ENCODE results near the gene DNAJC25. TPM values are rescaled to one million over a fixed set of nuclear protein-coding genes. Genes with fewer than 3 reads are reported as not detected.

DNAJC25 gene
- total and polyA plus RNA-seq, 2 of the 13 experiments (the other 11 are each of a cell fraction or from before 2014, with no cell fraction given), result 5.7 to 10.2 TPM

DNA sequence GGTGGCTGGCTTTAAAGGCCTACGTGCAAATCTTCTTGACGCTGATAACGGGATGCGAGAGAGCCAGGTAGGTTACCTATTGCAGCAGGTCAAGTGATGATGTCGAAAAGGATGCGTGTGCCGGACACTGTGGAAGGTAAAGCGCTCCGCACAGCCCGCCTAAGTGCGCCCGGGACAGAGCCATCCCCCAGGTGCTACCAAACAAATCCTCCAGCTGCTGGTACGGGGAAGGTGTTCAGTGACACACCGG, 245 bp upstream of the DNAJC25 start (continued):
- TF ChIP-seq, protein P1, sequence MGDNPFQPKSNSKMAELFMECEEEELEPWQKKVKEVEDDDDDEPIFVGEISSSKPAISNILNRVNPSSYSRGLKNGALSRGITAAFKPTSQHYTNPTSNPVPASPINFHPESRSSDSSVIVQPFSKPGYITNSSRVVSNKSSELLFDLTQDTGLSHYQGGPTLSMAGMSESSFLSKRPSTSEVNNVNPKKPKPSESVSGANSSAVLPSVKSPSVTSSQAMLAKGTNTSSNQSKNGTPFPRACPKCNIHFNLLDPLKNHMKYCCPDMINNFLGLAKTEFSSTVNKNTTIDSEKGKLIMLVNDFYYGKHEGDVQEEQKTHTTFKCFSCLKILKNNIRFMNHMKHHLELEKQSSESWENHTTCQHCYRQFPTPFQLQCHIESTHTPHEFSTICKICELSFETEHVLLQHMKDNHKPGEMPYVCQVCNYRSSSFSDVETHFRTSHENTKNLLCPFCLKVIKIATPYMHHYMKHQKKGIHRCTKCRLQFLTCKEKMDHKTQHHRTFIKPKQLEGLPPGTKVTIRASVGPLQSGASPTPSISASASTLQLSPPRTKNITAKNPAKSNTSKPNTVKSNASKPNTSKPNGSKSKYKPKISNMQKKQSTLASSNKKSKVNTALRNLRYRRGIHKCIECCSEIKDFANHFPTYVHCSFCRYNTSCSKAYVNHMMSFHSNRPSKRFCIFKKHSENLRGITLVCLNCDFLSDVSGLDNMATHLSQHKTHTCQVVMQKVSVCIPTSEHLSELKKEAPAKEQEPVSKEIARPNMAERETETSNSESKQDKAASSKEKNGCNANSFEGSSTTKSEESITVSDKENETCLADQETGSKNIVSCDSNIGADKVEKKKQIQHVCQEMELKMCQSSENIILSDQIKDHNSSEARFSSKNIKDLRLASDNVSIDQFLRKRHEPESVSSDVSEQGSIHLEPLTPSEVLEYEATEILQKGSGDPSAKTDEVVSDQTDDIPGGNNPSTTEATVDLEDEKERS (CRISPR knock-in tag; IDR thresholded peaks at IDR 0.05), result no peak; the same call in 1 of the 2 replicates
- peak; percentile 74; the same call in 1 of the 2 replicates for TF ChIP-seq TBX2 (CRISPR knock-in tag; IDR thresholded peaks at IDR 0.05; ENCODE audit: borderline replicate concordance)
- no peak; the same call in 1 of the 2 replicates for TF ChIP-seq MEIS2 (CRISPR knock-in tag; IDR thresholded peaks at IDR 0.05)
- TF ChIP-seq NCOR1 (IDR thresholded peaks at IDR 0.05; ENCODE audit: borderline replicate concordance, low read length), result peak; percentile 43; the same call in 1 of the 2 replicates
- TF ChIP-seq ZNF780A (CRISPR knock-in tag; IDR thresholded peaks at IDR 0.05), result peak; percentile 82; the same call in 1 of the 2 replicates
- TF ChIP-seq ZFX (CRISPR knock-in tag; IDR thresholded peaks at IDR 0.05; ENCODE audit: low read depth), result no peak
- no peak for TF ChIP-seq RBM22 (optimal IDR thresholded peaks at IDR 0.05; ENCODE audit: low read length)
- TF ChIP-seq EHMT2 (IDR thresholded peaks at IDR 0.05; ENCODE audit: borderline replicate concordance, low read depth, low read length), result peak; percentile 45; the same call in 1 of the 2 replicates
- no peak for TF ChIP-seq NFKB2 (CRISPR knock-in tag; IDR thresholded peaks at IDR 0.05; ENCODE audit: borderline replicate concordance)
- peak; percentile 47; the same call in 1 of the 2 replicates for TF ChIP-seq ZNF652 (CRISPR knock-in tag; IDR thresholded peaks at IDR 0.05; ENCODE audit: borderline replicate concordance, low read depth)
- TF ChIP-seq YEATS2 (CRISPR knock-in tag; IDR thresholded peaks at IDR 0.05; ENCODE audit: borderline replicate concordance), result peak; percentile 85; the same call in 1 of the 2 replicates
- TF ChIP-seq ZNF589 (CRISPR knock-in tag; conservative IDR thresholded peaks at IDR 0.05), result no peak
- no peak for TF ChIP-seq ZKSCAN5 (CRISPR knock-in tag; IDR thresholded peaks at IDR 0.05)
- TF ChIP-seq ZSCAN21 (CRISPR knock-in tag; IDR thresholded peaks at IDR 0.05; ENCODE audit: borderline replicate concordance), result 0 out of 2 replicates have a peak, but pooled peaks have one; percentile 66
- 0 out of 2 replicates have a peak, but pooled peaks have one; percentile 10 for TF ChIP-seq SRY (CRISPR knock-in tag; IDR thresholded peaks at IDR 0.05)
- no peak for TF ChIP-seq ZNF781 (CRISPR knock-in tag; IDR thresholded peaks at IDR 0.05; ENCODE audit: borderline replicate concordance, not compliant biosample characterization)
- no peak for TF ChIP-seq ZNF446 (CRISPR knock-in tag; IDR thresholded peaks at IDR 0.05)
- TF ChIP-seq, protein P2, sequence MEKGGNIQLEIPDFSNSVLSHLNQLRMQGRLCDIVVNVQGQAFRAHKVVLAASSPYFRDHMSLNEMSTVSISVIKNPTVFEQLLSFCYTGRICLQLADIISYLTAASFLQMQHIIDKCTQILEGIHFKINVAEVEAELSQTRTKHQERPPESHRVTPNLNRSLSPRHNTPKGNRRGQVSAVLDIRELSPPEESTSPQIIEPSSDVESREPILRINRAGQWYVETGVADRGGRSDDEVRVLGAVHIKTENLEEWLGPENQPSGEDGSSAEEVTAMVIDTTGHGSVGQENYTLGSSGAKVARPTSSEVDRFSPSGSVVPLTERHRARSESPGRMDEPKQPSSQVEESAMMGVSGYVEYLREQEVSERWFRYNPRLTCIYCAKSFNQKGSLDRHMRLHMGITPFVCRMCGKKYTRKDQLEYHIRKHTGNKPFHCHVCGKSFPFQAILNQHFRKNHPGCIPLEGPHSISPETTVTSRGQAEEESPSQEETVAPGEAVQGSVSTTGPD (CRISPR knock-in tag; IDR thresholded peaks at IDR 0.05), result no peak
- TF ChIP-seq HNRNPL (IDR thresholded peaks at IDR 0.05; ENCODE audit: low read depth, low read length), result no peak
- TF ChIP-seq MIXL1 (CRISPR knock-in tag; IDR thresholded peaks at IDR 0.05), result 0 out of 2 replicates have a peak, but pooled peaks have one; percentile 47
- TF ChIP-seq WIZ (CRISPR knock-in tag; IDR thresholded peaks at IDR 0.05), result no peak
- no peak for TF ChIP-seq ARHGAP35 (CRISPR knock-in tag; IDR thresholded peaks at IDR 0.05; ENCODE audit: borderline replicate concordance)
- TF ChIP-seq KAT7 (CRISPR knock-in tag; IDR thresholded peaks at IDR 0.05; ENCODE audit: borderline replicate concordance), result peak; percentile 62; the same call in 1 of the 2 replicates
- TF ChIP-seq RARG (CRISPR knock-in tag; IDR thresholded peaks at IDR 0.05; ENCODE audit: low read depth), result no peak
- TF ChIP-seq HNRNPH1 (optimal IDR thresholded peaks at IDR 0.05; ENCODE audit: low read depth, low read length), result no peak
- 0 out of 2 replicates have a peak, but pooled peaks have one; percentile 29 for TF ChIP-seq NFYB (CRISPR knock-in tag; IDR thresholded peaks at IDR 0.05)
- TF ChIP-seq KDM5A (IDR thresholded peaks at IDR 0.05; ENCODE audit: borderline replicate concordance, low read length), result peak; percentile 83
- no peak for TF ChIP-seq HNRNPUL1 (IDR thresholded peaks at IDR 0.05; ENCODE audit: low read depth, low read length)
- no peak for TF ChIP-seq FOXK2 (IDR thresholded peaks at IDR 0.05)
- TF ChIP-seq SIX1 (CRISPR knock-in tag; IDR thresholded peaks at IDR 0.05; ENCODE audit: borderline replicate concordance), result no peak

Data from HepG2 (cell line).